Stomach smooth muscle (tissue), 2 donors: ENCODE measurements around the gene ROR2.

Experiments
- H3K27ac ChIP-seq: one replicate; pipeline ENCODE4 v1.7.0; 2013; ENCODE audit warnings: mild to moderate bottlenecking, low read length, inconsistent platforms
- H3K27me3 ChIP-seq, 2 donors: one replicate each; pipeline ENCODE4 v1.7.0; 2013; ENCODE audit warnings: low read length in 2 of 2; ENCODE audit not compliant: insufficient read depth in 2 of 2, control insufficient read depth in 1 of 2
- H3K36me3 ChIP-seq, 2 donors: one replicate each; pipeline ENCODE4 v1.7.0; 2013; ENCODE audit warnings: low read length in 2 of 2; ENCODE audit not compliant: control insufficient read depth in 2 of 2, insufficient read depth in 2 of 2
- H3K4me1 ChIP-seq: one replicate; pipeline ENCODE4 v1.7.0; 2013; ENCODE audit warnings: low read length; ENCODE audit not compliant: control insufficient read depth, insufficient read depth
- H3K4me3 ChIP-seq, 2 donors: one replicate each; pipeline ENCODE4 v1.7.0; 2013; ENCODE audit warnings: low read length in 2 of 2
- H3K9ac ChIP-seq, 2 donors: one replicate each; pipeline ENCODE4 v1.7.0; 2013; ENCODE audit warnings: low read length in 2 of 2, mild to moderate bottlenecking in 1 of 2
- H3K9me3 ChIP-seq, 2 donors: one replicate each; pipeline ENCODE4 v1.7.0; 2013; ENCODE audit warnings: low read length in 2 of 2; ENCODE audit not compliant: control insufficient read depth in 2 of 2
- donor health status: healthy.
- donor health status: Pancreatic carcinoma.

Gene ROR2

GRCh38 chr9:91603932-91604331, 346.1 kb downstream of the ROR2 start:
- Histone ChIP-seq H3K4me3 (no peak overlapping the region), H3K27me3 (no peaks in the 10 kb centered on the region), H3K27ac (no peak overlapping the region), H3K9me3 (no peaks in the 10 kb centered on the region), H3K9ac (no peak overlapping the region), H3K4me1 (no peaks in the 10 kb centered on the region), H3K36me3 (no peaks in the 10 kb centered on the region)

GRCh38 chr9:91599564-91599963, 350.5 kb downstream of the ROR2 start:
- Histone ChIP-seq H3K4me1 (no peaks in the 10 kb centered on the region), H3K27me3 (no peaks in the 10 kb centered on the region), H3K27ac (no peak overlapping the region)

GRCh38 chr9:91591627-91592026, 358.4 kb downstream of the ROR2 start:
- Histone ChIP-seq H3K27ac (no peak overlapping the region), H3K9me3 (no peaks in the 10 kb centered on the region), H3K4me1 (peaks cover 10% of the 10 kb centered on the region), H3K27me3 (no peaks in the 10 kb centered on the region), H3K36me3 (no peaks in the 10 kb centered on the region), H3K9ac (no peak overlapping the region), H3K4me3 (no peak overlapping the region)

More at GRCh38 chr9:91599564-91599963, 350.5 kb downstream of the ROR2 start:
- Histone ChIP-seq H3K36me3 (no peaks in the 10 kb centered on the region), H3K9me3 (no peaks in the 10 kb centered on the region), H3K4me3 (no peak overlapping the region), H3K9ac (no peak overlapping the region)

- Histone ChIP-seq H3K27me3 (no peaks in the 10 kb centered on the region), H3K27ac (no peak overlapping the region), H3K9me3 (no peaks in the 10 kb centered on the region), H3K4me1 (peaks cover 10% of the 10 kb centered on the region), H3K9ac (no peak overlapping the region), H3K36me3 (no peaks in the 10 kb centered on the region), H3K4me3 (peak overlapping the region in 1 of 2 donors; percentile 15)
Observed at GRCh38 chr9:91589101-91589553, 360.9 kb downstream of the ROR2 start.

- H3K27me3 ChIP-seq, result no peaks in the 10 kb centered on the region
- peaks cover 10% of the 10 kb centered on the region for H3K4me1 ChIP-seq
- H3K36me3 ChIP-seq, result no peaks in the 10 kb centered on the region
- H3K9ac ChIP-seq, result no peak overlapping the region
- H3K27ac ChIP-seq, result no peak overlapping the region
- no peak overlapping the region for H3K4me3 ChIP-seq
- no peaks in the 10 kb centered on the region for H3K9me3 ChIP-seq
Observed at GRCh38 chr9:91586282-91586681, 363.7 kb downstream of the ROR2 start.

- peaks cover 2% of the 10 kb centered on the region for H3K4me1 ChIP-seq
- no peak overlapping the region for H3K4me3 ChIP-seq
- no peak overlapping the region for H3K27ac ChIP-seq
- H3K9me3 ChIP-seq, result no peaks in the 10 kb centered on the region
- no peaks in the 10 kb centered on the region for H3K27me3 ChIP-seq
- no peak overlapping the region for H3K9ac ChIP-seq
- H3K36me3 ChIP-seq, result no peaks in the 10 kb centered on the region
Observed at GRCh38 chr9:91583966-91584365, 366.1 kb downstream of the ROR2 start.

- H3K36me3 ChIP-seq, result no peaks in the 10 kb centered on the region
- no peaks in the 10 kb centered on the region for H3K27me3 ChIP-seq
- no peak overlapping the region for H3K4me3 ChIP-seq
- peaks cover 4% of the 10 kb centered on the region for H3K4me1 ChIP-seq
- H3K27ac ChIP-seq, result no peak overlapping the region
- H3K9ac ChIP-seq, result no peak overlapping the region
- no peaks in the 10 kb centered on the region for H3K9me3 ChIP-seq
Observed at GRCh38 chr9:91583161-91583875, 366.7 kb downstream of the ROR2 start.

GRCh38 chr9:91582181-91582580, 367.8 kb downstream of the ROR2 start:
- no peak overlapping the region for H3K27ac ChIP-seq
- no peaks in the 10 kb centered on the region for H3K9me3 ChIP-seq
- no peak overlapping the region for H3K9ac ChIP-seq

GRCh38 chr9:91580136-91580535, 369.9 kb downstream of the ROR2 start:
- no peaks in the 10 kb centered on the region for H3K27me3 ChIP-seq
- no peak overlapping the region for H3K27ac ChIP-seq
- H3K4me3 ChIP-seq, result no peak overlapping the region
- no peaks in the 10 kb centered on the region for H3K9me3 ChIP-seq
- H3K9ac ChIP-seq, result no peak overlapping the region
- H3K4me1 ChIP-seq, result peaks cover 21% of the 10 kb centered on the region
- no peaks in the 10 kb centered on the region for H3K36me3 ChIP-seq

More at GRCh38 chr9:91582181-91582580, 367.8 kb downstream of the ROR2 start:
- no peaks in the 10 kb centered on the region for H3K27me3 ChIP-seq
- H3K4me1 ChIP-seq, result peaks cover 15% of the 10 kb centered on the region
- H3K4me3 ChIP-seq, result no peak overlapping the region
- H3K36me3 ChIP-seq, result no peaks in the 10 kb centered on the region

- Histone ChIP-seq H3K9ac (no peak overlapping the region), H3K27ac (peak overlapping the region; percentile 1), H3K9me3 (no peaks in the 10 kb centered on the region), H3K36me3 (no peaks in the 10 kb centered on the region), H3K4me1 (peaks cover 21% of the 10 kb centered on the region), H3K27me3 (no peaks in the 10 kb centered on the region), H3K4me3 (no peak overlapping the region)
Observed at GRCh38 chr9:91578911-91579310, 371.1 kb downstream of the ROR2 start.

- H3K9me3 ChIP-seq, result no peaks in the 10 kb centered on the region
- no peaks in the 10 kb centered on the region for H3K27me3 ChIP-seq
- H3K36me3 ChIP-seq, result no peaks in the 10 kb centered on the region
- H3K4me3 ChIP-seq, result no peak overlapping the region
- H3K27ac ChIP-seq, result peak overlapping the region; percentile 55
- H3K4me1 ChIP-seq, result peaks cover 26% of the 10 kb centered on the region
- H3K9ac ChIP-seq, result peak overlapping the region in 1 of 2 donors; percentile 23
Observed at GRCh38 chr9:91577633-91578061, 372.4 kb downstream of the ROR2 start.
